K562 (cell line): ENCODE data around the gene PTPRM. TPM values are rescaled to one million over a fixed set of nuclear protein-coding genes. Genes with fewer than 3 reads are reported as not detected.

Source experiments
- ATAC-seq: fragments of 200-7000 bp; cut with Tn5 transposase; 3 replicates; pipeline ENCODE4 v1.9.1; 2020; ENCODE audit warnings: moderate library complexity
- BruUV-seq: library from RNA; stranded (reverse); fragments of 400-500 nt; replicated peaks from 2 replicates; lab custom pipeline; 2021; lab: Mats Ljungman, UMichigan
- CTCF ChIA-PET: fragments of 300-600 bp; formaldehyde crosslinking; extraction: SDS; loops from one replicate; lab custom pipeline; 2021; ENCODE audit warnings: low intra/inter-chr PET ratio; lab: Yijun Ruan, JAX
- POLR2A ChIA-PET: fragments of 300-600, 350-650 bp; sonication (Branson Sonifier 250); formaldehyde crosslinking; extraction: SDS; loops from one replicate; lab custom pipeline; 2021; ENCODE audit warnings: antibody characterized with exemption, inconsistent platforms; lab: Yijun Ruan, JAX
- DNase-seq, 4 experiments: peaks; one replicate each; pipeline versions ENCODE4 v3.0.0 to v3.0.0-alpha.2; 2011 to 2018; ENCODE audit warnings: low spot score in 3 of 4, mixed read lengths in 3 of 4; ENCODE audit errors: extremely low read depth in 1 of 4
- FAIRE-seq: peaks from 2 replicates; lab custom pipeline; 2011; peaks lifted over from hg19 to GRCh38; lab: Jason Lieb, UNC
- H2AFZ ChIP-seq: 2 replicates; pipeline ENCODE4 v1.6.0; 2011; ENCODE audit warnings: low read depth, low read length, control low read depth, inconsistent platforms
- H3K27ac ChIP-seq: fragments of 200-600 bp; 3 replicates; pipeline ENCODE4 v1.8.0; 2011; ENCODE audit warnings: low read depth, mild to moderate bottlenecking, control low read depth, inconsistent platforms, low read length, moderate library complexity, mixed read lengths; ENCODE audit errors: extremely low read depth
- H3K27me3 ChIP-seq, 2 experiments: fragments of 300-600 bp in 1 of 2; 2 replicates in 1 of 2; 3 replicates in 1 of 2; pipeline versions ENCODE4 v1.6.0 to v1.8.0; 2011; ENCODE audit warnings: inconsistent platforms in 2 of 2, low read length in 2 of 2, mild to moderate bottlenecking in 1 of 2, mixed read lengths in 1 of 2, moderate library complexity in 1 of 2; ENCODE audit not compliant: control insufficient read depth in 2 of 2, insufficient read depth in 2 of 2
- H3K36me3 ChIP-seq: fragments of 300-600 bp; 3 replicates; pipeline ENCODE4 v1.8.0; 2011; ENCODE audit warnings: mild to moderate bottlenecking, low read length, inconsistent platforms; ENCODE audit not compliant: control insufficient read depth, insufficient read depth
- H3K4me1 ChIP-seq, 2 experiments: fragments of 200-600 bp in 1 of 2; replicated peaks in 1 of 2; 2 replicates in 1 of 2; 3 replicates in 1 of 2; pipeline versions ENCODE4 v1.5.1 to v1.8.0; 2011; ENCODE audit warnings: inconsistent platforms in 2 of 2, low read length in 2 of 2, mild to moderate bottlenecking in 1 of 2, mixed read lengths in 1 of 2, moderate library complexity in 1 of 2; ENCODE audit not compliant: control insufficient read depth in 2 of 2, insufficient read depth in 2 of 2
- H3K4me2 ChIP-seq: 2 replicates; pipeline ENCODE4 v1.6.1; 2011; ENCODE audit warnings: low read length, control low read depth, inconsistent platforms, mixed read lengths; ENCODE audit not compliant: insufficient read depth
- H3K4me3 ChIP-seq: fragments of 200-600 bp; sonication (generic), shearing (Covaris generic); 2 replicates; pipeline ENCODE4 v1.5.1; 2016; ENCODE audit warnings: control low read depth, inconsistent platforms
- H3K79me2 ChIP-seq: fragments of 200-600 bp; 3 replicates; pipeline ENCODE4 v1.8.0; 2011; ENCODE audit warnings: low read length, inconsistent platforms; ENCODE audit not compliant: control insufficient read depth, insufficient read depth
- H3K9ac ChIP-seq, 2 experiments: 2 replicates each; pipeline versions ENCODE4 v1.6.0 to v1.6.1; 2011; ENCODE audit warnings: low read depth in 2 of 2, low read length in 2 of 2, control low read depth in 1 of 2, inconsistent platforms in 1 of 2, mild to moderate bottlenecking in 1 of 2, mixed read lengths in 1 of 2; ENCODE audit not compliant: insufficient read depth in 1 of 2
- H3K9me1 ChIP-seq: one replicate; pipeline ENCODE4 v1.6.0; 2011; ENCODE audit warnings: inconsistent platforms, mild to moderate bottlenecking, low read length, moderate library complexity; ENCODE audit not compliant: control insufficient read depth, insufficient read depth
- H3K9me3 ChIP-seq: replicated peaks from 2 replicates; pipeline ENCODE4 v1.5.1; 2011; ENCODE audit warnings: low read depth, low read length, inconsistent platforms; ENCODE audit not compliant: control insufficient read depth, insufficient read depth
- H4K20me1 ChIP-seq: replicated peaks from 2 replicates; pipeline ENCODE4 v1.6.1; 2011; ENCODE audit warnings: low read length, inconsistent platforms, mixed read lengths; ENCODE audit not compliant: control insufficient read depth, insufficient read depth
- CBFA2T2 ChIP-seq: fragments of 450-650 bp; conservative IDR thresholded peaks from 2 replicates; pipeline ENCODE4 v1.6.1; 2017; ENCODE audit warnings: mild to moderate bottlenecking
- E2F6 ChIP-seq, 2 experiments: IDR thresholded peaks; 2 replicates each; pipeline ENCODE4 v1.6.1; 2011; ENCODE audit warnings: borderline replicate concordance in 1 of 2, control low read depth in 1 of 2, low read depth in 1 of 2, low read length in 1 of 2, mild to moderate bottlenecking in 1 of 2, mixed read lengths in 1 of 2, moderate library complexity in 1 of 2; ENCODE audit not compliant: insufficient read depth in 1 of 2, insufficient read length in 1 of 2, poor library complexity in 1 of 2, severe bottlenecking in 1 of 2; ENCODE audit errors: extremely low read depth in 1 of 2
- GMEB1 ChIP-seq: fragments of 250-450 bp; sonication (Bioruptor Pico); IDR thresholded peaks from 2 replicates; pipeline ENCODE4 v1.4.0; 2020; ENCODE audit warnings: mild to moderate bottlenecking
- IRF2 ChIP-seq: sonication (generic); formaldehyde crosslinking; IDR thresholded peaks from 2 replicates; pipeline ENCODE4 v1.8.1; 2022; ENCODE audit warnings: mild to moderate bottlenecking, missing genetic modification reagents
- KLF6 ChIP-seq: fragments of 250-450 bp; sonication (Bioruptor Pico); IDR thresholded peaks from 2 replicates; pipeline ENCODE4 v1.4.0; 2020; ENCODE audit warnings: mild to moderate bottlenecking, moderate library complexity, borderline replicate concordance
- NR4A1 ChIP-seq, 2 experiments: fragments of 250-450 bp in 1 of 2; fragments of 450-650 bp in 1 of 2; sonication (Bioruptor Pico) in 1 of 2; IDR thresholded peaks; 2 replicates each; pipeline versions ENCODE4 v1.4.0 to v1.6.1; 2016 to 2020; ENCODE audit warnings: mild to moderate bottlenecking in 2 of 2, missing compliant biosample characterization in 1 of 2, missing genetic modification characterization in 1 of 2, moderate library complexity in 1 of 2
- RBM39 ChIP-seq: fragments of 200-400 bp; formaldehyde crosslinking; optimal IDR thresholded peaks from 2 replicates; pipeline ENCODE3; 2018; ENCODE audit warnings: low read depth, low read length
- SMARCC2 ChIP-seq: fragments of 450-650 bp; IDR thresholded peaks from 2 replicates; pipeline ENCODE4 v1.6.1; 2017; ENCODE audit warnings: antibody characterized with exemption, moderate library complexity, mild to moderate bottlenecking, low read depth
- STAT5A ChIP-seq: IDR thresholded peaks from 2 replicates; pipeline ENCODE4 v1.6.1; 2012; ENCODE audit warnings: low read length, inconsistent platforms, borderline replicate concordance
- ZBTB43 ChIP-seq: sonication (generic); formaldehyde crosslinking; IDR thresholded peaks from 2 replicates; pipeline ENCODE4 v1.8.0; 2023; ENCODE audit warnings: mild to moderate bottlenecking, missing genetic modification reagents
- ZNF174 ChIP-seq: fragments of 250-450 bp; sonication (Bioruptor Pico); IDR thresholded peaks from 2 replicates; pipeline ENCODE4 v1.4.0; 2020; ENCODE audit warnings: mild to moderate bottlenecking
- ZNF316 ChIP-seq: fragments of 450-650 bp; IDR thresholded peaks from 2 replicates; pipeline ENCODE4 v1.6.1; 2016
- ZNF639 ChIP-seq, 2 experiments: fragments of 200-800 bp in 1 of 2; sonication (Bioruptor generic) in 1 of 2; sonication (generic) in 1 of 2; formaldehyde crosslinking in 1 of 2; IDR thresholded peaks in 1 of 2; conservative IDR thresholded peaks in 1 of 2; 2 replicates each; pipeline versions ENCODE4 v1.5.0 to v1.6.1; 2016 to 2020; ENCODE audit warnings: missing compliant biosample characterization in 1 of 2, missing genetic modification characterization in 1 of 2, missing genetic modification reagents in 1 of 2
- ZNF655 ChIP-seq: fragments of 250-450 bp; sonication (Bioruptor Pico); IDR thresholded peaks from 2 replicates; pipeline ENCODE4 v1.5.0; 2021
- WGBS: fragments of 100-300 bp; shearing (Covaris generic); methylation state at CpG from one replicate; pipeline ENCODE4 v1.1.6; 2016; ENCODE audit warnings: low coverage, mixed read lengths; ENCODE audit not compliant: insufficient coverage; ENCODE audit errors: missing lambda C conversion rate; 5-methylcytosine and 5-hydroxymethylcytosine counted together
- in situ Hi-C: fragments of 300-500 bp; cut with MboI; formaldehyde crosslinking; loops from 4 replicates; pipeline ENCODE4 v1.15.0; 2018; ENCODE audit warnings: inconsistent platforms, mixed read lengths
- intact Hi-C: fragments of 100-400 bp; cut with micrococcal nuclease; formaldehyde crosslinking; loops from 2 replicates; pipeline ENCODE4 v1.14.2; 2022
- polyA plus RNA-seq, 8 experiments: library from polyadenylated mRNA; depleted of rRNA in 4 of 8; stranded (reverse) in 5 of 8; unstranded in 3 of 8; fragments of >200 nt; fragmentation: Nextera tagmentation in 2 of 8; fragmentation: Illumina TruSeq in 1 of 8; extraction: Ambion mirVana in 2 of 8; extraction: Trizol in 1 of 8; gene quantifications; 2 replicates each; pipeline versions ENCODE4 v1.2.1 to v1.2.3, GENCODE V29; 2011 to 2014; ENCODE audit warnings: inconsistent platforms in 1 of 8, missing spikeins in 1 of 8
- total RNA-seq, 7 experiments: library from RNA; depleted of rRNA in 6 of 7; stranded (reverse); fragments of >200 nt in 6 of 7; fragmentation: Illumina TruSeq in 2 of 7; extraction: Trizol in 2 of 7; gene quantifications; 2 replicates each; pipeline versions ENCODE4 v1.2.1 to v1.2.3, GENCODE V29; 2011 to 2021; ENCODE audit warnings: low replicate concordance in 1 of 7

PTPRM gene
- total and polyA plus RNA-seq, 9 of the 15 experiments (the other 6 are each of a cell fraction or from before 2014, with no cell fraction given): 0.03 to 0.16 (median 0.08) TPM; not detected in 3

- H3K4me3 ChIP-seq: no peak overlapping the region
- no peak overlapping the region for H3K27ac ChIP-seq
- no peaks in the 10 kb centered on the region for H3K9me1 ChIP-seq
- H3K9me3 ChIP-seq: no peaks in the 10 kb centered on the region
- H2AFZ ChIP-seq: no peak overlapping the region
- no peak overlapping the region for H3K9ac ChIP-seq
- CTCF ChIA-PET: no interaction called here
- 0% methylated on average over 4 of the region's 4 CpGs for WGBS
- intact Hi-C loops: no loop called here
- H3K27me3 ChIP-seq: no peaks in the 10 kb centered on the region; a peak in 1 of 5 replicates
- H3K4me1 ChIP-seq: no peaks in the 10 kb centered on the region
- H3K36me3 ChIP-seq: no peaks in the 10 kb centered on the region
- POLR2A ChIA-PET: no interaction called here
- FAIRE-seq (no peak), DNase-seq (no peak), ATAC-seq (no peak)
- no TSS peak for BruUV-seq
- in situ Hi-C loops: no loop called here
- H4K20me1 ChIP-seq: no peaks in the 10 kb centered on the region
- H3K4me2 ChIP-seq: no peak overlapping the region
- no peaks in the 10 kb centered on the region for H3K79me2 ChIP-seq
- TF ChIP-seq ZNF174 (CRISPR knock-in tag): no peak
- TF ChIP-seq ZNF639 (CRISPR knock-in tag; conservative IDR thresholded peaks at IDR 0.05 in 1 of 2, IDR thresholded peaks at IDR 0.05 in 1 of 2): no peak
- no peak for TF ChIP-seq E2F6 (IDR thresholded peaks at IDR 0.05; ENCODE audit: borderline replicate concordance in 1 of 2, extremely low read depth in 1 of 2, insufficient read depth in 1 of 2, insufficient read length in 1 of 2, low read depth in 1 of 2, low read length in 1 of 2, poor library complexity in 1 of 2, severe bottlenecking in 1 of 2)
- TF ChIP-seq SMARCC2: no peak
- TF ChIP-seq NR4A1 (CRISPR knock-in tag; IDR thresholded peaks at IDR 0.05): no peak
- TF ChIP-seq NR4A1 (tag; IDR thresholded peaks at IDR 0.05): no peak
- TF ChIP-seq IRF2 (CRISPR knock-in tag): no peak
- TF ChIP-seq ZNF655 (CRISPR knock-in tag): no peak
- TF ChIP-seq GMEB1 (CRISPR knock-in tag): no peak
- no peak for TF ChIP-seq ZNF316
- TF ChIP-seq KLF6 (CRISPR knock-in tag): no peak
- TF ChIP-seq ZBTB43 (CRISPR knock-in tag): no peak
- no peak for TF ChIP-seq RBM39
- no peak for TF ChIP-seq CBFA2T2
- no peak for TF ChIP-seq STAT5A
Observed at GRCh38 chr18:7585276-7585670, 18.2 kb downstream of the PTPRM start.
